ENCODE data around the gene FILIP1.

- TF ChIP-seq CTCF (IDR thresholded peaks at IDR 0.05; ENCODE audit: low read depth, low read length) (no peak), POLR2A (IDR thresholded peaks at IDR 0.05; ENCODE audit: extremely low read depth, insufficient read length) (no peak)
These were observed 116.2 kb downstream of the FILIP1 start for GRCh38 chr6:75377386-75377785.
